A673 (cell line): ENCODE results near the gene UBR4. TPM values are rescaled to one million over a fixed set of nuclear protein-coding genes. Genes with fewer than 3 reads are reported as not detected.

Source experiments
- BruUV-seq: library from RNA; stranded (reverse); fragments of 400-500 nt; replicated peaks from 2 replicates; lab custom pipeline; 2021; lab: Mats Ljungman, UMichigan
- CTCF ChIA-PET: fragments of 300-600 bp; sonication (Branson Sonifier 250); formaldehyde crosslinking; loops from one replicate; lab custom pipeline; 2022; ENCODE audit warnings: antibody characterized with exemption; lab: Charles Lee
- POLR2A ChIA-PET: fragments of 300-600 bp; sonication (Branson Sonifier 250); formaldehyde crosslinking; loops from one replicate; lab custom pipeline; 2022; ENCODE audit warnings: antibody characterized with exemption; ENCODE audit not compliant: low non-redundant PET; lab: Charles Lee
- DNase-seq: peaks from one replicate; pipeline ENCODE4 v3.0.0-alpha.2; 2015; ENCODE audit warnings: low spot score
- H3K27ac ChIP-seq: fragments of 200-600 bp; sonication (generic); 2 replicates; pipeline ENCODE4 v1.5.1; 2016; ENCODE audit warnings: mixed run types, low read depth, mild to moderate bottlenecking, mixed read lengths, antibody characterized with exemption, low read length; ENCODE audit not compliant: poor library complexity, severe bottlenecking
- H3K27me3 ChIP-seq: fragments of 200-600 bp; sonication (generic); replicated peaks from 2 replicates; pipeline ENCODE4 v1.6.1; 2017; ENCODE audit warnings: mixed run types, low read depth, mild to moderate bottlenecking, mixed read lengths, antibody characterized with exemption, low read length; ENCODE audit not compliant: insufficient read depth, poor library complexity
- H3K36me3 ChIP-seq: fragments of 200-600 bp; sonication (generic); 2 replicates; pipeline ENCODE4 v1.6.1; 2016; ENCODE audit warnings: mixed run types, mild to moderate bottlenecking, mixed read lengths, antibody characterized with exemption, low read length; ENCODE audit not compliant: insufficient read depth, poor library complexity, severe bottlenecking
- H3K4me1 ChIP-seq: fragments of 200-600 bp; sonication (generic); 2 replicates; pipeline ENCODE4 v1.6.1; 2017; ENCODE audit warnings: mixed run types, mild to moderate bottlenecking, mixed read lengths, antibody characterized with exemption, low read length; ENCODE audit not compliant: insufficient read depth, poor library complexity, severe bottlenecking
- H3K4me3 ChIP-seq: fragments of 200-600 bp; sonication (generic); 2 replicates; pipeline ENCODE4 v1.5.1; 2016; ENCODE audit warnings: low read depth, mixed run types, mild to moderate bottlenecking, mixed read lengths, low read length; ENCODE audit not compliant: poor library complexity, severe bottlenecking
- H3K9me3 ChIP-seq: fragments of 200-600 bp; sonication (generic); 2 replicates; pipeline ENCODE4 v1.6.1; 2016; ENCODE audit warnings: mixed run types, low read depth, mild to moderate bottlenecking, mixed read lengths, antibody characterized with exemption, low read length; ENCODE audit not compliant: poor library complexity, severe bottlenecking
- CTCF ChIP-seq: fragments of 300-800, 200-600 bp; sonication (generic); conservative IDR thresholded peaks from 2 replicates; pipeline ENCODE4 v1.5.1; 2017; ENCODE audit warnings: low read depth, mild to moderate bottlenecking, antibody characterized with exemption, low read length, moderate library complexity, mixed read lengths
- EZH2 ChIP-seq: fragments of 200-600 bp; sonication (generic); IDR thresholded peaks from 2 replicates; pipeline ENCODE4 v1.6.1; 2017; ENCODE audit warnings: borderline replicate concordance, low read depth, mild to moderate bottlenecking, mixed read lengths, antibody characterized with exemption, low read length; ENCODE audit not compliant: poor library complexity, severe bottlenecking
- intact Hi-C: fragments of 100-400 bp; cut with micrococcal nuclease; formaldehyde crosslinking; loops from one replicate; pipeline ENCODE4 v1.10.0; 2022; ENCODE audit not compliant: unreplicated experiment
- total RNA-seq: library from RNA; stranded (reverse); gene quantifications from 2 replicates; pipeline ENCODE4 v1.2.3, GENCODE V29; 2021

UBR4 gene
- total RNA-seq, 1 experiment from 2014 or later: 214 TPM

GRCh38 chr1:19213580-19213979, 3.5 kb upstream of the UBR4 start:
- Histone ChIP-seq H3K4me3 (no peak overlapping the region), H3K36me3 (peaks cover 55% of the 10 kb centered on the region), H3K27ac (no peak overlapping the region)

GRCh38 chr1:19212167-19212566, 2.1 kb upstream of the UBR4 start:
- Histone ChIP-seq H3K9me3 (no peaks in the 10 kb centered on the region), H3K27ac (no peak overlapping the region), H3K27me3 (no peaks in the 10 kb centered on the region), H3K4me1 (peaks cover 15% of the 10 kb centered on the region), H3K4me3 (peak overlapping the region; percentile 19), H3K36me3 (peaks cover 44% of the 10 kb centered on the region)
- ChIA-PET POLR2A (no interaction called here), CTCF (interaction anchor here (0.5 kb wide), 1 partner anchor 9 kb away, joined by 4 read pairs; no protein-coding TSS in a partner anchor)
- TF ChIP-seq CTCF (no peak), EZH2 (no peak)
- intact Hi-C loops: no loop called here
- BruUV-seq: no TSS peak
- no peak for DNase-seq

More at GRCh38 chr1:19213580-19213979, 3.5 kb upstream of the UBR4 start:
- Histone ChIP-seq H3K9me3 (no peaks in the 10 kb centered on the region), H3K27me3 (no peaks in the 10 kb centered on the region), H3K4me1 (peaks cover 15% of the 10 kb centered on the region)
- TF ChIP-seq CTCF (no peak), EZH2 (no peak)
- CTCF ChIA-PET: no interaction called here
- no peak for DNase-seq
- POLR2A ChIA-PET: no interaction called here
- BruUV-seq: no TSS peak
- intact Hi-C loops: no loop called here

GRCh38 chr1:19210772-19211549, 895 bp upstream of the UBR4 start:
- H3K36me3 ChIP-seq: peaks cover 32% of the 10 kb centered on the region
- H3K27me3 ChIP-seq: no peaks in the 10 kb centered on the region
- ChIA-PET CTCF (no interaction called here), POLR2A (interaction anchor here (0.6 kb wide), 1 partner anchor 257 kb away, joined by 3 read pairs; no protein-coding TSS in a partner anchor)
- TSS peak; percentile 63 for BruUV-seq
- DNase-seq: no peak
- TF ChIP-seq CTCF (no peak), EZH2 (no peak)
- H3K4me3 ChIP-seq: peak overlapping the region; percentile 98
- H3K9me3 ChIP-seq: no peaks in the 10 kb centered on the region
- intact Hi-C loops: no loop called here
- peaks cover 19% of the 10 kb centered on the region for H3K4me1 ChIP-seq
- peak overlapping the region; percentile 97 for H3K27ac ChIP-seq
